ENCODE measurements around the gene ACTL7B.

ACTL7B gene

GRCh38 chr9:108836781-108837180, 19.0 kb downstream of the ACTL7B start:
- H3K27me3 ChIP-seq (ENCODE audit: control insufficient read depth, insufficient read depth, low read length) = no peaks in the 10 kb centered on the region
- H3K4me3 ChIP-seq (ENCODE audit: low read depth, low read length) = no peak overlapping the region
- H3K4me2 ChIP-seq (ENCODE audit: low read length) = no peak overlapping the region
- no peaks in the 10 kb centered on the region for H3K36me3 ChIP-seq (ENCODE audit: control insufficient read depth, insufficient read depth, low read length)
- no peak overlapping the region for H3K9ac ChIP-seq
- no peaks in the 10 kb centered on the region for H3K4me1 ChIP-seq
- no peak for TF ChIP-seq CTCF (IDR thresholded peaks at IDR 0.05)
- H3K9me3 ChIP-seq (ENCODE audit: control insufficient read depth, low read length) = no peaks in the 10 kb centered on the region
- no peaks in the 10 kb centered on the region for H3K79me2 ChIP-seq
- no peak overlapping the region for H2AFZ ChIP-seq
- H3K27ac ChIP-seq = no peak overlapping the region

- Histone ChIP-seq H3K79me2 (no peaks in the 10 kb centered on the region), H3K27me3 (ENCODE audit: control insufficient read depth, insufficient read depth, low read length) (no peaks in the 10 kb centered on the region), H3K9me3 (ENCODE audit: control insufficient read depth, low read length) (no peaks in the 10 kb centered on the region), H3K36me3 (ENCODE audit: control insufficient read depth, insufficient read depth, low read length) (no peaks in the 10 kb centered on the region), H3K4me2 (ENCODE audit: low read length) (no peak overlapping the region), H3K4me1 (no peaks in the 10 kb centered on the region), H3K27ac (no peak overlapping the region), H2AFZ (no peak overlapping the region), H3K4me3 (ENCODE audit: low read depth, low read length) (no peak overlapping the region), H3K9ac (no peak overlapping the region)
- no peak for TF ChIP-seq CTCF (IDR thresholded peaks at IDR 0.05)
These were observed 19.5 kb downstream of the ACTL7B start for GRCh38 chr9:108836319-108836718.

- Histone ChIP-seq H2AFZ (no peak overlapping the region), H3K9me3 (ENCODE audit: control insufficient read depth, low read length) (no peaks in the 10 kb centered on the region), H3K27me3 (ENCODE audit: control insufficient read depth, insufficient read depth, low read length) (no peaks in the 10 kb centered on the region), H3K36me3 (ENCODE audit: control insufficient read depth, insufficient read depth, low read length) (no peaks in the 10 kb centered on the region), H3K4me1 (no peaks in the 10 kb centered on the region), H3K27ac (no peak overlapping the region), H3K4me3 (ENCODE audit: low read depth, low read length) (no peak overlapping the region), H3K79me2 (no peaks in the 10 kb centered on the region), H3K9ac (no peak overlapping the region), H3K4me2 (ENCODE audit: low read length) (no peak overlapping the region)
- TF ChIP-seq CTCF (IDR thresholded peaks at IDR 0.05) = no peak
These were observed 20.0 kb downstream of the ACTL7B start for GRCh38 chr9:108835831-108836230.

GRCh38 chr9:108834959-108835665, 20.7 kb downstream of the ACTL7B start:
- H2AFZ ChIP-seq = no peak overlapping the region
- no peak overlapping the region for H3K4me3 ChIP-seq (ENCODE audit: low read depth, low read length)
- no peaks in the 10 kb centered on the region for H3K27me3 ChIP-seq (ENCODE audit: control insufficient read depth, insufficient read depth, low read length)

More at GRCh38 chr9:108834959-108835665, 20.7 kb downstream of the ACTL7B start:
- Histone ChIP-seq H3K4me2 (ENCODE audit: low read length) (no peak overlapping the region), H3K27ac (no peak overlapping the region), H3K79me2 (no peaks in the 10 kb centered on the region), H3K36me3 (ENCODE audit: control insufficient read depth, insufficient read depth, low read length) (no peaks in the 10 kb centered on the region), H3K9me3 (ENCODE audit: control insufficient read depth, low read length) (no peaks in the 10 kb centered on the region), H3K4me1 (no peaks in the 10 kb centered on the region), H3K9ac (no peak overlapping the region)
- no peak for TF ChIP-seq CTCF (IDR thresholded peaks at IDR 0.05)

Measured in parathyroid adenoma (tissue), 2 donors.